ENCODE data around the gene URM1. TPM values are rescaled to one million over a fixed set of nuclear protein-coding genes. Genes with fewer than 3 reads are reported as not detected.

The URM1 gene
- polyA plus RNA-seq, 2 donors = 18.7 to 42.2 TPM

- H3K9me3 ChIP-seq (ENCODE audit: control insufficient read depth in 2 of 2, insufficient read depth in 1 of 2, low read depth in 1 of 2, low read length in 1 of 2) = no peaks in the 10 kb centered on the region
Measured at GRCh38 chr9:128383007-128383753, 12.0 kb downstream of the URM1 start.

GRCh38 chr9:128383791-128384190 lies 12.6 kb downstream of the URM1 start:
- Histone ChIP-seq H3K4me3 (ENCODE audit: low read depth in 1 of 2, low read length in 2 of 2) (no peak overlapping the region), H3K36me3 (ENCODE audit: control insufficient read depth in 2 of 2, insufficient read depth in 2 of 2, low read length in 1 of 2) (peaks cover 14 to 39% of the 10 kb centered on the region in 2 donors), H3K4me1 (ENCODE audit: control insufficient read depth in 2 of 2, insufficient read depth in 2 of 2, low read length in 1 of 2) (peaks cover 0 to 4% of the 10 kb centered on the region in 2 donors), H3K9me3 (ENCODE audit: control insufficient read depth in 2 of 2, insufficient read depth in 1 of 2, low read depth in 1 of 2, low read length in 1 of 2) (no peaks in the 10 kb centered on the region), H3K27me3 (ENCODE audit: control insufficient read depth in 1 of 2, insufficient read depth in 2 of 2, low read length in 2 of 2) (no peaks in the 10 kb centered on the region), H3K27ac (ENCODE audit: low read depth in 2 of 2, low read length in 1 of 2) (no peak overlapping the region)
- WGBS, 2 donors = 88 to 89% methylated on average over 8 of the region's 8 CpGs

More at GRCh38 chr9:128383007-128383753, 12.0 kb downstream of the URM1 start:
- peaks cover 0 to 4% of the 10 kb centered on the region in 2 donors for H3K4me1 ChIP-seq (ENCODE audit: control insufficient read depth in 2 of 2, insufficient read depth in 2 of 2, low read length in 1 of 2)
- no peak overlapping the region for H3K27ac ChIP-seq (ENCODE audit: low read depth in 2 of 2, low read length in 1 of 2)
- H3K27me3 ChIP-seq (ENCODE audit: control insufficient read depth in 1 of 2, insufficient read depth in 2 of 2, low read length in 2 of 2) = no peaks in the 10 kb centered on the region
- peaks cover 13 to 36% of the 10 kb centered on the region in 2 donors for H3K36me3 ChIP-seq (ENCODE audit: control insufficient read depth in 2 of 2, insufficient read depth in 2 of 2, low read length in 1 of 2)
- no peak overlapping the region for H3K4me3 ChIP-seq (ENCODE audit: low read depth in 1 of 2, low read length in 2 of 2)
- 83 to 85% methylated on average over 9 of the region's 9 CpGs for WGBS, 2 donors

DNA sequence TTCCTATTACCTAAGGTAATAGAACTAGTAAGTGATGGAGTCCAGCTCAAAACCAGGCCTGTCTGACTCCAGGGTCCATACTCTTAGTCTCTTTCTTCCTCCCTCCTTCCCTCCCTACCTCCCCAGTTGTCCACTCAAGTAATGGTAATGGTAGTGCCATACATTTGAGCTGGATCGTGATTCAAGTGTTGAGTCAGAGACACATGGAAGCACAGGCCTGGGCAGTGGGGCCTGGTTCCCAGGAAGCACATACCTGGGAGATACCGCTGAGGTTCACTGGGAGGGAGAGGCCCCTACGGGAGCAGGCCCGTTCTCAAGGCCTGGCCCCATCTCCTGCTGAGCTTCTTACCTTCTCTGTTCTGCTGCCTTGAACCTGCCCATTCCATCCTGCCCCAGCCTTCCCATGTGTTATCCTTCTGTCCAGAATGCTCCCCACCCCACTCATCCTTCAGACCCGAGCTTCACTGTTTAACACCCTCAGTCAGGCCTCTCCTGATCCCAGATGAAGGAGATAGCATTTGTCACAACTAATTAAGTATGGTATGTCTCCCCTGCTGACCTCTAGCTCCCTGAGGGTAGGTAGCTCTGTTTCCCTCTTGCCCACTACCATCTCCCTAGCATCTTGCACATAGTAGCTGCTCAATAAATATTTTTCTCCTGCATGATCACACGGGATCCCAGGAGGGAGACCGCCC lies 13.8 kb downstream of the URM1 start:
- Histone ChIP-seq H3K27ac (ENCODE audit: low read depth in 2 of 2, low read length in 1 of 2) (no peak overlapping the region), H3K36me3 (ENCODE audit: control insufficient read depth in 2 of 2, insufficient read depth in 2 of 2, low read length in 1 of 2) (peaks cover 14 to 50% of the 10 kb centered on the region in 2 donors), H3K4me1 (ENCODE audit: control insufficient read depth in 2 of 2, insufficient read depth in 2 of 2, low read length in 1 of 2) (peaks cover 0 to 4% of the 10 kb centered on the region in 2 donors), H3K27me3 (ENCODE audit: control insufficient read depth in 1 of 2, insufficient read depth in 2 of 2, low read length in 2 of 2) (no peaks in the 10 kb centered on the region), H3K4me3 (ENCODE audit: low read depth in 1 of 2, low read length in 2 of 2) (no peak overlapping the region), H3K9me3 (ENCODE audit: control insufficient read depth in 2 of 2, insufficient read depth in 1 of 2, low read depth in 1 of 2, low read length in 1 of 2) (no peaks in the 10 kb centered on the region)
- 84 to 89% methylated on average over 7 of the region's 7 CpGs for WGBS, 2 donors

DNA sequence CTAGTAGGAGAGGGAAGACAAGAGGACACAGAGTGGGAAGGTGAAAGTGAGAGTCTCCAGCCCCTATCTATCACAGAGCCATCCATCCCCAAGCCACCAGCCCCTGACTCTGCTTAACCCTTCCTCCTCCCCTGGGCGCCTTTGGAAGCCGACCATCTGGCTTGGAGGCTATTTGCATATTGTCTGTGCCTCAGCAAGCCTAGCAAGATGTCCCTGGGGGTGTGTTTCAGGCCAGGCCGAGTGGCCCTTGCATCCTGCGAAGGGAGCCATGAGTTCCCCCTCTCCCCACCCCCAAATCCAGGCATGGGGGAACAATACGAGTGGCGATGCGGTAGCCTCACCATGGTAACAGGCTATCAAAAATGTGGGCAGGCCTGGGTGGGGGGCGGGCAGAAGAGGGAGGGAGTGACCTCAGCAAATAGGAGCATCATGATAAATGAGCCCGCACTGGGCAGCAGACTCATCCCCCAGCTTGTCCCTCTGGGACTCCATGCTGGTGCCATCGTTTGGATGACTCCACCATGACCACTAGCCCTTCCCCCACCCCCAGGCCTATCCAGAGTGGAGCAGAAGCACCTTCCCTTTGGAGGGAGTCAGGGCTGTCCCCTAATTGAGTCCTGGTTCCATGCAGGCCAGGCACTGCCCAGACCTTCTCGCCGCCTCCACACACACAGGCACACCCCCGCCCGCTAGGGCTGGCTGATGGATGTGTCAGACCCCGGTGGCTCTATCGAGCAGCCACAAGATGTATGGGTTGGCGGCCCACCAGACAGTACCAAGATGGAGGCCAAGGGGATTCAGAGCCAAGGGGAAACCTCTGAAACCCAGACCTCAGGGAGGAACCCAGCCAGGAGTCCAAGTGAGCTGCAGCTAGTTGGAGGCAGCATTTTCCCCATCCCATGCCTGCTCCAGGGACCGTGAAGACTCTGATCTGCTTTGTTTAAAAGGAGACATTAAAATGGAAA lies 14.6 kb downstream of the URM1 start:
- 78 to 86% methylated on average over 17 to 18 of the region's 18 CpGs for WGBS, 2 donors
- Histone ChIP-seq H3K4me3 (ENCODE audit: low read depth in 1 of 2, low read length in 2 of 2) (no peak overlapping the region), H3K4me1 (ENCODE audit: control insufficient read depth in 2 of 2, insufficient read depth in 2 of 2, low read length in 1 of 2) (peaks cover 0 to 4% of the 10 kb centered on the region in 2 donors), H3K9me3 (ENCODE audit: control insufficient read depth in 2 of 2, insufficient read depth in 1 of 2, low read depth in 1 of 2, low read length in 1 of 2) (no peaks in the 10 kb centered on the region), H3K27ac (ENCODE audit: low read depth in 2 of 2, low read length in 1 of 2) (no peak overlapping the region), H3K27me3 (ENCODE audit: control insufficient read depth in 1 of 2, insufficient read depth in 2 of 2, low read length in 2 of 2) (no peaks in the 10 kb centered on the region), H3K36me3 (ENCODE audit: control insufficient read depth in 2 of 2, insufficient read depth in 2 of 2, low read length in 1 of 2) (peaks cover 14 to 58% of the 10 kb centered on the region in 2 donors)

DNA sequence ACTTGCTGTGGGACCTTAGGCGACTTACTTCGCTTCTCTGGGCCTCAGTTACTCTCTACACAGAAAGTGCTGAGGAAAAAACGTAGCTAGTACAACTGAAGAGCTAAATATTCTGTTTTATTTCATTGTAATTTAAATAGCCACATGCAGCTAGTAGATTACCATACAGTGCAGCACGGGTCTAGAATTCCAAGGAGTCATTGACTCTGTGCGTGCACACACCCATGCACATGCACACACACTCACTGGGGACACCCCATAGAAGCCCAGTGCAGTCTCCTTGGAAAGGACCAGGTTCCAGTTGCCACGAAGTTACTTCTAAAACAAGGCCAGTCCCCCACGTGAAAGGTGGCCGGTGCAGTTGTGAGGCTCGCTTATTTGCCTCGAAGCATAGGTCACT lies 17.0 kb downstream of the URM1 start:
- no peak overlapping the region for H3K4me3 ChIP-seq (ENCODE audit: low read depth in 1 of 2, low read length in 2 of 2)
- peaks cover 0 to 4% of the 10 kb centered on the region in 2 donors for H3K4me1 ChIP-seq (ENCODE audit: control insufficient read depth in 2 of 2, insufficient read depth in 2 of 2, low read length in 1 of 2)
- WGBS, 2 donors = 92 to 93% methylated on average over 10 of the region's 10 CpGs
- no peak overlapping the region for H3K27ac ChIP-seq (ENCODE audit: low read depth in 2 of 2, low read length in 1 of 2)
- H3K9me3 ChIP-seq (ENCODE audit: control insufficient read depth in 2 of 2, insufficient read depth in 1 of 2, low read depth in 1 of 2, low read length in 1 of 2) = no peaks in the 10 kb centered on the region
- peaks cover 14 to 62% of the 10 kb centered on the region in 2 donors for H3K36me3 ChIP-seq (ENCODE audit: control insufficient read depth in 2 of 2, insufficient read depth in 2 of 2, low read length in 1 of 2)
- H3K27me3 ChIP-seq (ENCODE audit: control insufficient read depth in 1 of 2, insufficient read depth in 2 of 2, low read length in 2 of 2) = no peaks in the 10 kb centered on the region

- 88 to 90% methylated on average over 13 of the region's 13 CpGs for WGBS, 2 donors
- Histone ChIP-seq H3K9me3 (ENCODE audit: control insufficient read depth in 2 of 2, insufficient read depth in 1 of 2, low read depth in 1 of 2, low read length in 1 of 2) (no peaks in the 10 kb centered on the region), H3K4me1 (ENCODE audit: control insufficient read depth in 2 of 2, insufficient read depth in 2 of 2, low read length in 1 of 2) (no peaks in the 10 kb centered on the region), H3K27ac (ENCODE audit: low read depth in 2 of 2, low read length in 1 of 2) (no peak overlapping the region), H3K27me3 (ENCODE audit: control insufficient read depth in 1 of 2, insufficient read depth in 2 of 2, low read length in 2 of 2) (no peaks in the 10 kb centered on the region), H3K4me3 (ENCODE audit: low read depth in 1 of 2, low read length in 2 of 2) (no peak overlapping the region), H3K36me3 (ENCODE audit: control insufficient read depth in 2 of 2, insufficient read depth in 2 of 2, low read length in 1 of 2) (peaks cover 6 to 55% of the 10 kb centered on the region in 2 donors)
Measured at GRCh38 chr9:128389395-128390149, 18.4 kb downstream of the URM1 start.

DNA sequence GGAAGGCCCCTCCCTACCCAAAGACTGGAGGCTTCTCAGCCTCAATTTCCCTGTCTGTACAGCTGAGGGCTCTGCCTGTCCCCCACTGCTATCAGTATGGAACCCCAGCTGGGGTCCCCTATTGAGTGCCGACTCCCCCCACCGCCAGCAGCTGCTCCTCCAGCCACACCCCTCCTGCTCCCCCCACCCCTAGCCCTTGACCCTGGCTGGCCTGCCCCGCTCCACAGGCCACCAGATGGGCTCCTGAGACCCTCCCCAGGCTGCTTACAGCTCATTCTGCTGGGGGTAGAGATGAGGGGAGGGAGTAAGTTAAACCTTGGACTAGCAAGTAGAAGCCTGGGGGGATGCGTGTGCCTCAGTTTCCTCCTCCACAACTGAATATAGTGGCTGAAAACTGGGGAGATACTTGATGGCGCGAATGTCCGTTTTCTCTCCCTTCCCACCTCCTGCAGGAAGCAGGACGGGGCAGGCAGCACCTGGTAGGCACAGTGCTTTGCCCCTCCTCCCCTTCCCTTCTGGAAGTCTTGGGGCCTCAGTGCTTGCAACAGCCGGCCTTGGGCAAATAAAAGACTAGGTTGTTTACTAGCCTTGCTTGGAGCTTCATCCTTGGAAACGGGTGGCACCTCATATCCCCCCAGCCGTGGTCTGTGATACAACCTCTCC lies 19.1 kb downstream of the URM1 start:
- Histone ChIP-seq H3K9me3 (ENCODE audit: control insufficient read depth in 2 of 2, insufficient read depth in 1 of 2, low read depth in 1 of 2, low read length in 1 of 2) (no peaks in the 10 kb centered on the region), H3K4me1 (ENCODE audit: control insufficient read depth in 2 of 2, insufficient read depth in 2 of 2, low read length in 1 of 2) (no peaks in the 10 kb centered on the region), H3K36me3 (ENCODE audit: control insufficient read depth in 2 of 2, insufficient read depth in 2 of 2, low read length in 1 of 2) (peaks cover 6 to 51% of the 10 kb centered on the region in 2 donors), H3K27ac (ENCODE audit: low read depth in 2 of 2, low read length in 1 of 2) (no peak overlapping the region), H3K27me3 (ENCODE audit: control insufficient read depth in 1 of 2, insufficient read depth in 2 of 2, low read length in 2 of 2) (no peaks in the 10 kb centered on the region), H3K4me3 (ENCODE audit: low read depth in 1 of 2, low read length in 2 of 2) (no peak overlapping the region)
- WGBS, 2 donors = 87 to 89% methylated on average over 10 to 11 of the region's 11 CpGs

DNA sequence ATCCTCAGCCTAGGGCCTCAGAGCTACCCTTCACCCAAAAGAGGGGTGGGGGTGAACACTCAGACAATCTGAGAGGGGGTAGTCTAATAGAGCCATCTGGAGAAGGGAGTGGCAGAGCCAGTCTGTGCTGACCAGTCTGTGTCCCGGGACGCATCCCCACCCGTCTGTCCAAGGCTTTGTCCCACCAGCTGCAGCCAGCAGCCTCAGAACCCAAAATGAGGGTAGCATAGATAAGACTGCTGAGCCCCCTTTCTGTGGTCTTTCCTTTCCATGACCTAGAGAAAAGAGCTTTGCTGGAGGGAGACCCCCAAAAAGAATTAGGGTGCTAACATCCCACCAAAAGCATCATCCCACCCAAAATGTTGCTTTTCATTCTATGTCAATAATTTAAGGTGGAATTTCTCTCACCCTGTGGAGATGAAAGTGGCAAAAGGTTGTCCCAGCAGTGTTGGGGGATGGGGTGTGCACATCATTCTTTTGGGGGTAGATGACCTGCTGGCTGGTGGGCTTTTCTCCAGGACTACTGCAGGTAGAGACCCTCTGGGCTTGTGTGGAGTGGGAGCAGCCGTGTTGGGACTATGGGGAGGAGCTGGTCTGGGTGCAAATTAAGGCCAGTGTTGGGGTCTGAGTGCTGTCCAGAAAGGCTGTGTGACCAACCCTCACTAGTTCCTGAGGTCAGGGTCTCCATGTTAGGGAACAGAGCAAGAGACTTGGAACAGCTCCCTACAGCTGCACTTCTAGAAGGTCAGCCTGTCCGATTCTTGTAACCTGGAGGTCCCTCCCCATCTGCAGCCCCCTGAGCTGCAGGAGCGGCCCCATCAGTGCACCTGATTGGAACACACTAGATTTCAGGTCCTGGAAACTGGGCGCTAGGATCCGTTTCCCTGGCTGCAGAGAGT lies 19.9 kb downstream of the URM1 start:
- no peak overlapping the region for H3K27ac ChIP-seq (ENCODE audit: low read depth in 2 of 2, low read length in 1 of 2)
- H3K9me3 ChIP-seq (ENCODE audit: control insufficient read depth in 2 of 2, insufficient read depth in 1 of 2, low read depth in 1 of 2, low read length in 1 of 2) = no peaks in the 10 kb centered on the region
- no peak overlapping the region for H3K4me3 ChIP-seq (ENCODE audit: low read depth in 1 of 2, low read length in 2 of 2)
- no peaks in the 10 kb centered on the region for H3K27me3 ChIP-seq (ENCODE audit: control insufficient read depth in 1 of 2, insufficient read depth in 2 of 2, low read length in 2 of 2)
- H3K36me3 ChIP-seq (ENCODE audit: control insufficient read depth in 2 of 2, insufficient read depth in 2 of 2, low read length in 1 of 2) = peaks cover 3 to 48% of the 10 kb centered on the region in 2 donors
- H3K4me1 ChIP-seq (ENCODE audit: control insufficient read depth in 2 of 2, insufficient read depth in 2 of 2, low read length in 1 of 2) = no peaks in the 10 kb centered on the region
- 86 to 90% methylated on average over 8 of the region's 8 CpGs for WGBS, 2 donors

All from esophagus (tissue), 2 donors.